B cell (primary cell): ENCODE data around the gene CASP2.

Experiments
- CTCF ChIP-seq: fragments of 200-600 bp; IDR thresholded peaks from one replicate; pipeline ENCODE4 v1.8.0; 2022; ENCODE audit warnings: antibody characterized with exemption, mild to moderate bottlenecking
- EZH2 ChIP-seq: IDR thresholded peaks from 2 replicates; pipeline ENCODE4 v1.6.1; 2012; ENCODE audit warnings: borderline replicate concordance, low read depth, mild to moderate bottlenecking, moderate library complexity, low read length; ENCODE audit not compliant: insufficient read depth, poor library complexity, severe bottlenecking

GRCh38 chr7:143334244-143334643 is 46.1 kb downstream of the CASP2 start:
- TF ChIP-seq CTCF (no peak), EZH2 (no peak)
